ENCODE results near the gene DLG2.
"Not testable (repeated sequence)": the region's sequence is repeated elsewhere in the genome, so short reads cannot be mapped to it uniquely, and the experiment has no call there.

GRCh38 chr11:85611643-85612042 lies 15.5 kb downstream of the DLG2 start:
- TF ChIP-seq CTCF (conservative IDR thresholded peaks at IDR 0.05 in 1 of 2, IDR thresholded peaks at IDR 0.05 in 1 of 2; ENCODE audit: extremely low read depth in 1 of 2, insufficient read depth in 1 of 2, low read depth in 1 of 2, low read length in 2 of 2); EZH2 (IDR thresholded peaks at IDR 0.05; ENCODE audit: borderline replicate concordance, low read length): not testable (repeated sequence)
